GM12864 (cell line): ENCODE results near the gene ECSIT.
"Not testable (repeated sequence)": the region's sequence is repeated elsewhere in the genome, so short reads cannot be mapped to it uniquely, and the experiment has no call there.

ENCODE experiments used
- DNase-seq: peaks from one replicate; pipeline ENCODE4 v3.0.0-alpha.2; 2011; ENCODE audit warnings: low read depth
- H3K4me3 ChIP-seq: 2 replicates; pipeline ENCODE4 v1.5.1; 2011; ENCODE audit warnings: mild to moderate bottlenecking, low read depth, low read length, control low read depth
- TF ChIP-seq, protein P1 (sequence below): IDR thresholded peaks from 2 replicates; pipeline ENCODE4 v1.5.1; 2011; ENCODE audit warnings: low read depth, mild to moderate bottlenecking, moderate library complexity, low read length, control low read depth, inconsistent platforms; ENCODE audit errors: missing control alignments

Gene ECSIT

DNA sequence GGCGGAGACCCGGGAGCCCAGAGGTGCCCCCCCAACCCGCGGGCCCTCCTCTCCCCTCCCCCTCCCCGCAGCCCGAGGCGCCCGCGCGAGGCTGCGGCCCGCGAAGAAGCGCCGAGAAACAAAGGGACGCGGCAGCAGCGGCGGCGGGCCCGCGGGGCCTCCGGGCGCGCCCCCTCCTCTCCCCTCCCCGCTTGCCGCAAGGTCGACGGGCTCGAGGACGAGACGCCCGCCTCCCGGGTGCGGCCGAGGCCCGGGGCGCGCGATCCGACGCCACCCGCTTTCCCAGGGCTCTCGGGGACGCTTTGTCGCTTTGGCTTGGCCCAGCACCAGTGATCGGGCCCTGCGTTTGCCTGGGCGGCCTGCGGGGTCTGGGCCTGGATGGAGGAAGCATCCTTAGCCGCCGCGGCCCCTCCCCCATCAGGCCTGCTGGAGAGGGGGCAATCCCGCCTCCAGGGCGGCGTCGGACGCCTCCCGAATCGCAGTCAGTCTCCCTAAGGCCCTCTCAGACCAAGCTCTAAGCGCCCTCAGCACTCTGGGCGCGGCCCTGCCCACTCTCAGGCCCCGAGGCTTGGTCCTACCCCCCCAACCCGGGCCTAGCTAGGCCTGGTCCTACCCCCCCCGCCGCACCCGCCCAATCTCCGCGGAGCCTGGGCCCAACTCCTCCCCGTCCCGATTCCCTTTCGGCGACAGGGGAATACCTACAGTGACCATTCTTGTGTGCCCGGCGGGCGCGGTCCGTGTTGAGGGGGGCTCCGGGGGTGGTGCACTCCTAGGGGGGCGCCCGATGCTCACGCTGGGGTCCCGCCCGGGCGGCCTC, 48.8 kb downstream of the ECSIT start:
- DNase-seq, result no peak
- TF ChIP-seq, protein P1, sequence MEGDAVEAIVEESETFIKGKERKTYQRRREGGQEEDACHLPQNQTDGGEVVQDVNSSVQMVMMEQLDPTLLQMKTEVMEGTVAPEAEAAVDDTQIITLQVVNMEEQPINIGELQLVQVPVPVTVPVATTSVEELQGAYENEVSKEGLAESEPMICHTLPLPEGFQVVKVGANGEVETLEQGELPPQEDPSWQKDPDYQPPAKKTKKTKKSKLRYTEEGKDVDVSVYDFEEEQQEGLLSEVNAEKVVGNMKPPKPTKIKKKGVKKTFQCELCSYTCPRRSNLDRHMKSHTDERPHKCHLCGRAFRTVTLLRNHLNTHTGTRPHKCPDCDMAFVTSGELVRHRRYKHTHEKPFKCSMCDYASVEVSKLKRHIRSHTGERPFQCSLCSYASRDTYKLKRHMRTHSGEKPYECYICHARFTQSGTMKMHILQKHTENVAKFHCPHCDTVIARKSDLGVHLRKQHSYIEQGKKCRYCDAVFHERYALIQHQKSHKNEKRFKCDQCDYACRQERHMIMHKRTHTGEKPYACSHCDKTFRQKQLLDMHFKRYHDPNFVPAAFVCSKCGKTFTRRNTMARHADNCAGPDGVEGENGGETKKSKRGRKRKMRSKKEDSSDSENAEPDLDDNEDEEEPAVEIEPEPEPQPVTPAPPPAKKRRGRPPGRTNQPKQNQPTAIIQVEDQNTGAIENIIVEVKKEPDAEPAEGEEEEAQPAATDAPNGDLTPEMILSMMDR, result no peak
- H3K4me3 ChIP-seq, result no peak overlapping the region

DNA sequence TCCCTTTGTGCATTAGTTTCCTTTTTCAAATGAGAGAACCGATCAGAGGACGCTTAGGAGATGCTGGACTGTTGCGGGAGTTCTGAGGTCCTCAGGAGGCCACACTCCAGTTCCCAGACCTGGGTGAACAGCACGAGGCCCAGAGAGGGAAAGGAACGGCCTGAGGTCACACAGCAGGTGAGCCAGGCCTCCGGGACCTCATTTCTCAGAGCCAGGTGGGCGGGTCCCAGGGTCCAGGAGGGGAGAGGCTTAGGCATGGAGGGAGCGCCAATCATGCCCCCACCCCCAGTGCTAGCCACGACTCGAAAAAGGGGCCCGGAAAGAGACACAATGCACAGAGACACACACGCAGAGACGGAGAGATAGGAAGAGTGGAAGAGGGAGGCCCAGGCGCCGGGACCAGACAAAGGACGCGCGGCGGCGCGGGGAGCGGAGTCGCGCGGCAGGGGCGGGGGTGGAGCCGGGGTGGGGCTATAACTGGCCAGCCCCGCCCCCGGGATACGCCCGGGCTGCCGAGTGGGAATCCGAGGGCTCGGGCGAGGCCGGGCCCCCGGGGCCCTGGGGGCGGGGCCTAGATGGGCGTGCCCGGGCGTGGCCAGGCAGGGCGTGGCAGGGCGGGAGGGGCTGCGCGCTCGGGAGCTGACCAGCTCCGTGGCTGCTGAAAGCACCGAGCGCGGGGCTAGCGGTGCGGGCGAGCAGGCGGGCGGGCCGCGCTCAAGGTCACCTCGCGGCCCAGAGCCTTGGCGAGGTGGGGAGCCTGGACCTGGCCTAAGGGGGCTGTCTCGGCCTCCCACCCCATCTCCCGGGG, 49.6 kb downstream of the ECSIT start:
- DNase-seq, result no peak
- H3K4me3 ChIP-seq, result no peak overlapping the region
- TF ChIP-seq, protein P1, result no peak

DNA sequence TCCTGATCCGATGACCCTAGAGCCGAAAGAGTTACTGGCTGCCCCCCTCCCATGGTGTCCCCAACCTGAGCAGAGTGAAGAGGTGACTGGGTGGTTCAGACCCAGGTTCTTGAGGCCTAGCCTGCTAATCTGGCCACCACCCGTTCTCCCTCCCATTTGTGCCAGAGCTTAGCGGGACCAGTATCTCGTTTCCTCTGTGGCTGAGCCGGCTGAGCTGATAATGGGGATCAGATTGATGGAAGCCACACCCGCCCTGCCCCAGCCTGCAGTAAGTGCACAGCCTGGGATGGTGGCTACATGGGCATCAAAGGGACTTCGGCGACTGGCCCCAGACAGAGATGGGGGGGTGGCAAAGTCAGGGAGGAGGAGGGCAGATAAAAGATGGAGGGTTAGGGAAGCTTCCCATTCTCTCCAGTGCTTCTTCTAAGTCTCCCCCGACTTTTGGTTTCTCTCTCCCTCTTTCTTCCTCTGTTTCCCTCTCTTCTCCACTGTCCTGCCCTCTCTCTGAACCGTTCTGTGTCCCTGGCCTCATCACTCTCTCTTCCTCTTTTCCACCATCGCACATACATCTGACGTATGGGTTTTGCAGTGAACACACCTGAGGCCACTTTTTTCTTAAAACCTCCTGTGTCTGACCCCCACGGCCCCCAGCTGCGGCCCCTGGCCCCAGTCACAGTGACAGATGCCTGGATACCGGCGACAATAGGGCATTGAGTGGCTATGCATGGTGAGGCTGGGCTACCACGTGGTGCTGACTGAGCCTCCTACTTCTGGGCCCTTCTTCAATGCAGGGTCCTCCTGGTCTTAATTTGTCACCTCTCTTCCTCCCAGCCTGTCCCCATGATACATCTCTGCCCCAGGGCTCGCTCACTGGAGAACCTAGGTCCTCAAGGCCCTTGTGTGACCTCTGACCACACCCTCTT, 50.5 kb downstream of the ECSIT start:
- no peak overlapping the region for H3K4me3 ChIP-seq
- TF ChIP-seq, protein P1, result no peak
- DNase-seq, result no peak

DNA sequence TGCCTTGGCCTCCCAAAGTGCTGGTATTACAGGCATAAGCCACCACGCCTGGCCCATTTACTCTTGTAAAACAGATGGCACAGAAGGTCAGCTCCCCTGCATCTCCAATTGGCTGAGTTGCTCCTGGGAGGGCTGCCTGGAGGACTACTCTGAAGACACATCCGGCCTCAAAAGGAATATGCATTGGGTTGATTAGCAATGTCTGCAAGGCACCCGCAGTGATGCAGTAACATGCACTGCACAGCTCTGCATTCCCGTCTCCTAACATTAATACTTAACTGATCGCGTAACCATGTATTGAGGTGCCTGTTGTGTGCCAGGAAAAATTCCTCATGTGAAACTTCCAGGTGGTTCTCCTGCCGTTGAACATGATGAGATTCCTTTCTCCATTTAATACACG, 53.1 kb downstream of the ECSIT start:
- no peak for DNase-seq
- TF ChIP-seq, protein P1, result no peak
- H3K4me3 ChIP-seq, result no peak overlapping the region

DNA sequence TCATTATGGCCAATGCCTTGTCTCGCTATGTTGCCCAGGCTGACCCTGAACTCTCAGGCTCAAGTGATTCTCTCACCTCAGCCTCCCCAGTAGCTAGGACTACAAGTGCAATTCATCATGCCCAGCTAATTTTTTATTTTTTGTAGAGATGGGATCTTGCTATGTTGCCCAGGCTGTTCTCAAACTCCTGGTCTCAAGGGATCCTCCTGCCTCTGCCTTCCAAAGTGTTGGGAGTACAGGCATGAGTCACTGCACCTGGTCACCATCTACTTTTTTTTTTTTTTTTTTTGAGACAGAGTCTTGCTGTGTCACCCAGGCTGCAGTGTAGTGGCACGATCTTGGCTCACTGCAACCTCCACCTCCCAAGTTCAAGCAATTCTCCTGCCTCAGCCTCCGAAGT, 53.6 kb downstream of the ECSIT start:
- DNase-seq, H3K4me3 ChIP-seq: not testable (repeated sequence)

DNA sequence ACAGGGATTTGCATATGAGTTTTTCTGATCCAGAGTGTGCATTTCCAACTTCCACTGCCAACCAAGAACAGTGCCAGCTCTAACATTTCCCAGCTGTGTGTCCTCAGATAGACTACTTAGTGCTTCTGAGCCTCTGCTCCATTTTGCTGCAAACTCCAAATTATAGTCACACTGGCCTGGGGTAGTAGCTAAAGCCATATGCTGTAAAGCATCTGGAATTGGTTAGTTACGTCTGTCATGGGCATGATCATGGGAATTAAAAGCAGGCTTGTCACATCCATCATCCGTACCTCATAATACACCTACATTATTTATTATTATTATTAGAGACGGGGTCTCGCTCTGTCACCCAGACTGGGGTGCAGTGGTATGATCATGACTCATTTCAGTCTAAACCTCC, 55.2 kb downstream of the ECSIT start:
- DNase-seq, result no peak
- TF ChIP-seq, protein P1, result no peak
- no peak overlapping the region for H3K4me3 ChIP-seq

DNA sequence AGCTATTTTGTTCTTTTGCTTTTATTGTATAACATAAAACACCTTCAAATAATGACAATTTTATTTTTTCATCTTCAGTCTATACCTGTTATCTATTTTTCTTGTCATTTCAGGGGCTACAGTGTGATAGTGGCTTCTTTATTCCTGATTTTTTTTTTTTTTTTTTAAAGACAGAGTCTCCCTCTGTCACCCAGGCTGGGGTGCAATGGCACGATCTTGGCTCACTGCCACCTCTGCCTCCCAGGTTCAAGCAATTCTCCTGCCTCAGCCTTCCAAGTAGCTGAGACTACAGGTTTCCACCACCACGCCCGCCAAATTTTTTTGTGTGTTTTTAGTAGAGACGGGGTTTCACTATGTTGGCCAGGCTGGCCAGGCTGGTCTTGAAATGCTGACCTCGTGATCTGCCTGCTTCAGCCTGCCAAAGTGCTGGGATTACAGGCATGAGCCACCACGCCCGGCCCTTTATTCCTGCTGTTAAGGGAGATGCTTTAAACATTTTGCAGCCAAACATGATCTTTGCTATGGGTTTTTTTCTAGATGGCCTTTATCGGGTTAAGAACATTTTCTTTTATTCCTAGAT, 60.6 kb downstream of the ECSIT start:
- not testable (repeated sequence) for DNase-seq, H3K4me3 ChIP-seq
